Measurements from ENCODE around the gene ACSF3.

The ACSF3 gene

DNA sequence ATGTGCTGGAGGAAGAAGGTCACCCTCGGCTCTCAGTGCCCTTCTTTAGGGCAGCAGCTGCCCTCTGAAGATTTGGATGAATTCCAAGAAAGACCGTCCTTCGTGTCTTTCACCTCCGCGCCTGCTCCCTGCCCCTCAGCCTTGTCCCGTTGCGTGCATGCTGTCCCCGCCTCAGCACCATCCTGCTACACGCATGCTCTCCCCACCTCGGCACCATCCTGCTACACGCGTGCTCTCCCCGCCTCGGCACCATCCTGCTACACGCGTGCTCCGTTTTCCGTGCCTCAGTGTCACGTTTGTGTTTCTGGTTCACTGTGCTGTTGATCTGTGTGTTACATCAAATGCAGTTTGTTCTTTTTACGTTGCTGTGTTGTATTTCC, 13.5 kb downstream of the ACSF3 start:
- Histone ChIP-seq H3K9me3 (no peaks in the 10 kb centered on the region), H3K4me1 (no peaks in the 10 kb centered on the region), H3K4me3 (no peak overlapping the region), H3K36me3 (replicated peaks) (peaks cover 30% of the 10 kb centered on the region), H3K27me3 (ENCODE audit: low read depth) (no peaks in the 10 kb centered on the region)
- no peak for DNase-seq (ENCODE audit: low spot score in 2 of 2)
- in situ Hi-C loops (cut with MboI; ENCODE audit: low sequenced_read_pairs): no loop called here

DNA sequence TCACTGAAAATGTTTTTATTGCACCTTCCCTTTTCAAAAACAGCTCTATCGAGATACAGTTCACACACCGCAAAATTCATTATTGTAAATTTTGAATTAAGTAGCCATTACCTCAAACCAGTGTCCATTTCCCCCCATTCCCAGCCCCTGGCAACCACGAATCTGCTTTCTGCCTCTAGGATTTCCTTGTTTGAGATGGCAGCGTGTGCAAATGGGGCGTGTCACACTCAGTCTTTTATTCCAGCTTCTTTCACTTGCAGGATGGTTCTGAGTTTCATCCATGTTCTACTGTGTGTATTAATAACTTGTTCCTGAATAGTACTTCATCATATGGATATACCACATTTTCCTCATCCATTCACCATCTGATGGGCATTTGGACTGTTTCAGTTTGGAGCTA, 14.8 kb downstream of the ACSF3 start:
- Histone ChIP-seq H3K4me3 (no peak overlapping the region), H3K36me3 (replicated peaks) (peaks cover 30% of the 10 kb centered on the region), H3K27me3 (ENCODE audit: low read depth) (no peaks in the 10 kb centered on the region), H3K4me1 (no peaks in the 10 kb centered on the region), H3K9me3 (no peaks in the 10 kb centered on the region)
- in situ Hi-C loops (cut with MboI; ENCODE audit: low sequenced_read_pairs): no loop called here
- DNase-seq (ENCODE audit: low spot score in 2 of 2): no peak

DNA sequence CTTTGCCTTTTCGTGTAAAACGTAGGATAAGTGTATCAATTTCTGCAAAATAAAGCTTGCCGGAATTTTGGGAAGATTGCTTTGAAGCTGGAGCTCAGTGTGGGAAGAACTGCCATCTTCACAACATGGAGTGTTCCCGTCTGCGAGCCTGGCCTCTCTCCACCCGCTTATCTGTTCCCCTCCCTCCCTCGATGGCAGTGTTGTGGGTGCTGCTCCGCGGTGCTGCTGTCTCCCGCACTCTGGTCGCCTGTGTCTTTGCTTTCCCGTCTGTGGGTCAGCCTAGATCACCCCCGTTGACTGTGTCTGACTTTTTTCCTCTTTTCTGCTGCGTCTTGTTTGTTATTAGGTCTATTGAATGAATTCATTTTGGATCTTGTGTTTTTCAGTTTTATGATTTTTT, 17.0 kb downstream of the ACSF3 start:
- H3K4me1 ChIP-seq: no peaks in the 10 kb centered on the region
- no peaks in the 10 kb centered on the region for H3K9me3 ChIP-seq
- in situ Hi-C loops (cut with MboI; ENCODE audit: low sequenced_read_pairs): no loop called here
- DNase-seq (ENCODE audit: low spot score in 2 of 2): no peak
- H3K4me3 ChIP-seq: no peak overlapping the region
- H3K36me3 ChIP-seq (replicated peaks): peaks cover 36% of the 10 kb centered on the region
- no peaks in the 10 kb centered on the region for H3K27me3 ChIP-seq (ENCODE audit: low read depth)

DNA sequence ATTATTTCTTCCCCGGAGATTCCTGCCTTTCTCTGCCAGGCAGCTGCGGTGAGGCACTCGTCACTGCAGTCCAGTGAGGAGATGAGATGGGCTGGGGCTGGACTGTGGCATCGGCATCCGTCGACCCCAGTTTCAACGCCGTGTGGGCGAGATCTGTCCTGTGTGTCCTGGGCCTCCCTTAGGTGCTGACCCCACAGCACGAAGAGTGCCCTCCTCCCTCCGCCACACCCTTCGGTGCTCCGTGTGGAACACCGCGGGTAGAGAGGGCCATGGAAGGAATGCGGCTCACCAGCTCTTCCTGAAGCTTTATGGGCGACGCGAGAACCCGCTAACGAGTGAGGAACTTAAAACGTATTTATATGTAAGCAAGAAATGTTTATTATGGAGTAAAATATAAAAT, 17.6 kb downstream of the ACSF3 start:
- no peaks in the 10 kb centered on the region for H3K4me1 ChIP-seq
- DNase-seq (ENCODE audit: low spot score in 2 of 2): no peak
- no peaks in the 10 kb centered on the region for H3K27me3 ChIP-seq (ENCODE audit: low read depth)
- no peaks in the 10 kb centered on the region for H3K9me3 ChIP-seq
- peaks cover 36% of the 10 kb centered on the region for H3K36me3 ChIP-seq (replicated peaks)
- in situ Hi-C loops (cut with MboI; ENCODE audit: low sequenced_read_pairs): no loop called here
- H3K4me3 ChIP-seq: no peak overlapping the region

DNA sequence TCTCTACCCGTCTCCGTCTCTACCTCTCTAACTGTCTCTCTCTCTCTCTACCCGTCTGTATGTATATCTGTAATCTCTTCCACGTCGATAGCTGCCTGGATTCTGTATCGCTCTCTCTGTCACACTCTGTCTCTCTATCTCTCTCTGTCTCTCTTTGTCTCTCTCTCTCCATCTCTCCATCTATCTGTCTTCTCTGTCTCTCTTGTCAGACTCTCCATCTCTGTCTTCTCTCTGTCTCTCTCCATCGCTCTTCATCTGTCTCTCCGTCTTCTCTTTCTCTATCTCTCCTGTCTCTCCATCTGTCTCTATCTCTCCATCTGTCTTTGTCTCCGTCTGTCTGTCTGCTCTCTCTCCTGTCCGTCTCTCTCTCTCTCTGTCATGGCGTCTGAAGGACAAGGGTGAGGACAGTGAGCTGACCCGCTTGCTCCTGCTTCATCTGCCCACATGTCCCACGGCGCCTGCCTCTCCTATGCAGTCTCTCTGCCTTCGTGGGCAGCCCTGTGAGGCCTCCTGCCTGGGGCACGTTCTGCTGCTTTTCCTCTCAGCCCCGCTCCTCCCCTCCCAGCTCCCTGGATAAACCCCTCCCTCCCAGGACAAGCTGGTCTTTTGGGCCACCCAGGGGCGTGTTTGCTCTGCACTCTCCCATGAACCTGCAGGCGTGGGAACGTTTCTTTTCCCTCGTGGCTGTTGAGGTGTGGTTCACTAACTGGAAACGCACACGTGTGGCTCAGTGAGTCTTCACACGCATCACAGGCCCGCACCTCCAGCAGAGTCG, 18.9 kb downstream of the ACSF3 start:
- H3K36me3 ChIP-seq (replicated peaks): peaks cover 27% of the 10 kb centered on the region
- H3K9me3 ChIP-seq: no peaks in the 10 kb centered on the region
- H3K4me3 ChIP-seq: no peak overlapping the region
- no peak for DNase-seq (ENCODE audit: low spot score in 2 of 2)
- no peaks in the 10 kb centered on the region for H3K4me1 ChIP-seq
- H3K27me3 ChIP-seq (ENCODE audit: low read depth): no peaks in the 10 kb centered on the region
- in situ Hi-C loops (cut with MboI; ENCODE audit: low sequenced_read_pairs): no loop called here

DNA sequence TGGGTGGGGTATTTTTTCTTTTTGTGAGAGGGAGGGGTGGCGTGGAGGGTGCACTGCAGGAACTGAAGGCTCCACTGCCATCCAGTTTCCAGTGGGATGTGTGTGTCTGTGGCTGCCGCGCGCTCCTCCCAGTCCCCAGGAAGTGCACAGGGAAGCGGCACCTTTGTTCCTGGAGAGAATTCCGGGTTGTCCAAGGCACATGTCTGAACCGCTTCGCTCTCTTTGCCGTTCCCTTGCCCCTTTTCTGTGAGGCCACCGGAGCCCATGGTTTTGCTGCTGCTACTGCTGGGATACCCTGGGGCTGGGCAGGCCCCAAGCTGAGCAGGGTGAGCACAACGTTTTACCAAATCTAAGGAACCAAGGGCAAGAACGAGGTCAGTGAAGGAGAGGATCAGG, 19.5 kb downstream of the ACSF3 start:
- no peaks in the 10 kb centered on the region for H3K9me3 ChIP-seq
- in situ Hi-C loops (cut with MboI; ENCODE audit: low sequenced_read_pairs): no loop called here
- peaks cover 25% of the 10 kb centered on the region for H3K36me3 ChIP-seq (replicated peaks)
- no peaks in the 10 kb centered on the region for H3K27me3 ChIP-seq (ENCODE audit: low read depth)
- no peak overlapping the region for H3K4me3 ChIP-seq
- no peaks in the 10 kb centered on the region for H3K4me1 ChIP-seq
- no peak for DNase-seq (ENCODE audit: low spot score in 2 of 2)

DNA sequence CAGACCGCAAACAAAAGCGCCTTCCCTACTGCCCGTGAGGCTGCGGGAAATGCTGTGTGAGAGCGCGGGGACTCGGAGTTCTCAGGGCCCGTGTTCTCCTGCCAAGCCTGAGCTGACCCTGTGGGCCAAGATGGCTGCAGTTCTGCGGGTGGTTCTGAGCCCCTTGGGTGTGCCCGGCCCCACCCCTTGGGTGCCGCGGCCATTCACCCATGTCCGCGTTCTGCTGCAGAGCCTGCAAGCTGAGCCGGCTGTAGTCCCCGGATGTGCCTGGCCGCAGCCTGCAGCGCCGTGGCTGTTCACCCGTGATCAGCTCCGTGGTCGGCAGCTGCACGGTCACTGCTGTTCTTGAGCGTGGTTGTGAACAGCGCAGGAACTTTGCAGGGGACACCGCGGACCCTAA, 20.0 kb downstream of the ACSF3 start:
- Histone ChIP-seq H3K9me3 (no peaks in the 10 kb centered on the region), H3K36me3 (replicated peaks) (peaks cover 25% of the 10 kb centered on the region), H3K27me3 (ENCODE audit: low read depth) (no peaks in the 10 kb centered on the region), H3K4me1 (no peaks in the 10 kb centered on the region), H3K4me3 (no peak overlapping the region)
- in situ Hi-C loops (cut with MboI; ENCODE audit: low sequenced_read_pairs): no loop called here
- DNase-seq (ENCODE audit: low spot score in 2 of 2): no peak

DNA sequence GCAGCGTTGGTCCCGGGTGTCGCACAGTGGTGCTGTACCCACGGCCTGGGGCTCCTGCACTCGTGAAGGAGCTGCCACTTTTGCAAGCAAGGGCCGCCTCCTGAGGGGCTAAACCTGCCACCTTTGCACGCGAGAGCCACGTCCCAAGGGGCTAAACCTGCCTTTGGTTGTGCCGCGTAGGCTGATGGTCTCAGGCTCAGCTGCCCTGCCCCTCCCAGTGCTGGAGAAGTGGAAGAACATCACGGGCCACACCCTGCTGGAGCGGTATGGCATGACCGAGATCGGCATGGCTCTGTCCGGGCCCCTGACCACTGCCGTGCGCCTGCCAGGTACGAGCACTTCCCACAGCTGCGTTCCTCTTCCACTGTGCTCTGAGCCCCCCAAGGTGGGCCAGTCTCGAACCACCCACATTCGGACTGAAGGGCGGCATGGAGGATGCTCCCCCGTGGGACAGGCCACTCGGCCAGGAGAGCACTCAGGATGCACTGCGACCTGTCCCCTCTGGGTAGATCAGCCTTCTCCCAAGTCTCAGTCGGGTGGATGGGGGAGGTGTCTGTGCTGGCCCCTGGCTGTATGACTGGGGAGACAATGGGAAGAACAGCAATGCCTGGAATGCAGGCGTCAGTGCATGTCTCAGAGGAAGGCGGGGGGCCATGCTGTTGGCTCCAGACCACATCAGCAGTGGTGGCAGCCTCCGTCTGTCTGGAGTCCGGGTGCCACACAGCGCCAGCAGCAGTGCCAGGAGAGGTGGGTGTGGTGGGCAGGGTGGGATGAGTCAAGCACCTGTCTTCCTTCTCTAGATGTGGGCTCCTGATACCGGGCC, 20.7 kb downstream of the ACSF3 start:
- H3K9me3 ChIP-seq: no peaks in the 10 kb centered on the region
- no peaks in the 10 kb centered on the region for H3K4me1 ChIP-seq
- DNase-seq (ENCODE audit: low spot score in 2 of 2): no peak
- peaks cover 25% of the 10 kb centered on the region for H3K36me3 ChIP-seq (replicated peaks)
- in situ Hi-C loops (cut with MboI; ENCODE audit: low sequenced_read_pairs): no loop called here
- H3K27me3 ChIP-seq (ENCODE audit: low read depth): no peaks in the 10 kb centered on the region
- H3K4me3 ChIP-seq: no peak overlapping the region

DNA sequence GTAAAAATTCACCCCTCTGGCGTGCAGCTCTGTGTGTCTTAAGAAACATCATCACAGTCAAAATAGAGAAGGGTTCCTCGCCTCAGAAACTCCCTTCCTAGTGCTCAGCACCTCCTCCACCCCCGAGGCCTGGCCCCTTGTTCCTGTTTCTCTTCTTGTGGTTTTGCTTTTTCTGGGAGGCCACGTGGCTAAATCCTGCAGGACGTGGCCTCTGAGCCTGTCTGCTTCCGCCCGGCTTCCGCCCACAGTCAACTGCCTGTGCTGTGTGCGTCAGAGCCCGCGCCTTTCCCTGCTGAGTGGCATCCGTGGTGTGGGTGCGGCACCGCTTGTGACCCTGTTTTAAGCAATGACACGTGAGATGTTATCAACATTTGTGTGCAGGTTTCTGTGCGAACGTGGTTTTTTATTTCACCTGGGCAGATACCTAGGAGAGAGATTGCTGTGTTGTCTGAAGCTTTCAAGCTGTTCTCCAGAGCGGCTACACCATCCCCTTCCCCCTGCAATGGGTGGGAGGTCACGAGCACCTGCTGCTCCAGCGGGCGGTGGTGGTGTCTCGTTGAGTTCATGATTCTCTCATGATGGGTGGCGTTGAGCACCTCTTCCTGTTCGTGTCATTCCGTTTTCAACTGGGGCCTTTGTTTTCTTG, 21.7 kb downstream of the ACSF3 start:
- in situ Hi-C loops (cut with MboI; ENCODE audit: low sequenced_read_pairs): no loop called here
- Histone ChIP-seq H3K36me3 (replicated peaks) (peaks cover 19% of the 10 kb centered on the region), H3K9me3 (no peaks in the 10 kb centered on the region), H3K4me1 (no peaks in the 10 kb centered on the region), H3K4me3 (no peak overlapping the region), H3K27me3 (ENCODE audit: low read depth) (no peaks in the 10 kb centered on the region)
- DNase-seq (ENCODE audit: low spot score in 2 of 2): no peak

DNA sequence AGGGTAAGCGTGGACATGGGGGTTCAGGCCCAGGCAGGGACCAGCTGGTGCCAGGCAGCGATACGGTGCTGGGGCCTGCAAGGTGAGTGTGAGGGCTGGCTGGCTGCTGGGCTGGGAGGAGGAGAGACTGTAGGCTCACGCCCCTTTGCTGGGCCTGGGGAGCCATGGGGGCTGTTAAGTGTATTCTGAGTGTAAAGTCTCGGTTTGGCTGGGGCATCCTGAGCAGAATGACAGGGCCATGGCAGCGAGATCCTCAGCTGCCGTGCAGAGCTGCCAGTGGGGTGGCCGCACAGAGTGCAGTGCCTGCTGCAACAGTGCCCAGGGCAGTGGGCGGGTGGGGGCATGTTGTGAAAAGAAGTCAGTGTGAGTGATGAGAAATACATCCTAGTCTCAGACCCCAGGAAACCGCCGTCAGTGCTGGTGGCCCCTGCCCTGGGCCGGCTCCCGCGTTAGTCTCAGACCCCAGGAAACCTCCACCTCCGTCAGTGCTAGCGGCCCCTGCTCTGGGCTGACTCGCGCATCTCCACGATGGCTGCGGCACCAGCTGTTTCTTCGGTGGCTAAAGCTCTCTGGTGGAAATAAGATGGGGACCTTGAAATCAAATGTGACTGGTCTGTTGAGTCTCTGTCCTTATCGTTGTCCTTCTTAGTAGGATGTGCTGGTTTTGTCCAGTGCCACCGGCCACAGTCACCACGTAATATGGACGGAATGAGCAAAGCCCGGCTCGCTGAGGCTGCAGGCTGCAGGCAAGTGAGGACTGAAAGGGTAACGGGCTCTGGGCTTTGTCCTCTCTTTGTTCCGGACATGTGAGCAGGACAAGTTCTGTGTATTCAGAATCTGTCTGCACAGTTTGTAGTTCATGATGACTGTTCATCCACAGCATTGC, 22.9 kb downstream of the ACSF3 start:
- in situ Hi-C loops (cut with MboI; ENCODE audit: low sequenced_read_pairs): no loop called here
- H3K9me3 ChIP-seq: no peaks in the 10 kb centered on the region
- peaks cover 14% of the 10 kb centered on the region for H3K36me3 ChIP-seq (replicated peaks)
- no peaks in the 10 kb centered on the region for H3K4me1 ChIP-seq
- no peak overlapping the region for H3K4me3 ChIP-seq
- H3K27me3 ChIP-seq (ENCODE audit: low read depth): no peaks in the 10 kb centered on the region
- no peak for DNase-seq (ENCODE audit: low spot score in 2 of 2)

DNA sequence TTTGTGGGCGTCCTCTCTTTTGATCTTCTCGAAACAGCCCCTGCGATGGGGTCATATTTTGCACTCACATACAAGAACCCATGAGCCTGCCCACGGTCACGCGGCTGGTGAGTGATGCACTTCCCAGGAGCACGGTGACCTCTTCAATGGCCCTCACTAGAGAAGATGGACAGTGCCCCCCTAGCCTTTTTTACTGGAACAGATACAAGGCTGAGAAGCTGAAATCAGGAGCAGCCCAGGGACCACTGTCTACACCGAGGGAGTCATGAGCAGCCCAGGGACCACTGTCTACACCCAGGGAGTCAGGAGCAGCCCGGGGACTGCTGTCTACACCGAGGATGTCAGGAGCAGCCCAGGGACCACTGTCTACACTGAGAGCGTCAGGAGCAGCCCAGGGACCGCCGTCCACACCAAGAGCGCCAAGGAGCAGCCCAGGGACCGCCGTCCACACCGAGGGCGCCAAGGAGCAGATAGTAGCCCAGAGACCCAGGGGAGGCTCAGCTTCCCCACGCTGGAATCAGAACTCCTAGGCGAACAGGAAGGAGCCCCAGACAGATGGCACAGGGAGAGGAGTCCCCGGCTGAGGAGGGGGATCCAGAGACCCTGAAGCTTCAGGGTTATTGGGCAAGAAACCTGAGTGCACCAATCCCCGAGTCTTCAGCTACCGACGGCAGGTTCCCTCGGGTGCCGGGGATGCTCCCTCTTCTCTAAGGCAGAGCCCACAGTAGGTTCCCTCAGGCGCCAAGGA, 23.7 kb downstream of the ACSF3 start:
- Histone ChIP-seq H3K36me3 (replicated peaks) (peaks cover 10% of the 10 kb centered on the region), H3K27me3 (ENCODE audit: low read depth) (no peaks in the 10 kb centered on the region), H3K9me3 (no peaks in the 10 kb centered on the region), H3K4me1 (no peaks in the 10 kb centered on the region), H3K4me3 (no peak overlapping the region)
- DNase-seq (ENCODE audit: low spot score in 2 of 2): no peak
- in situ Hi-C loops (cut with MboI; ENCODE audit: low sequenced_read_pairs): no loop called here

DNA sequence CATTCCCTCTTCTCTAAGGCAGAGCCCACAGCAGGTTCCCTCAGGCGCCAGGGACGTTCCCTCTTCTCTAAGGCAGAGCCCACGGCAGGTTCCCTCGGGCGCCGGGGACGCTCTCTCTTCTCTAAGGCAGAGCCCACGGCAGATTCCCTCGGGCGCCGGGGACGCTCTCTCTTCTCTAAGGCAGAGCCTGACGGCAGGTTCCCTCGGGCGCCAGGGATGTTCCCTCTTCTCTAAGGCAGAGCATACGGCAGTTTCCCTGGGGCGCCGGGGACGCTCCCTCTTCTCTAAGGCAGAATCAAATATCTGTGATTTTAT, 24.3 kb downstream of the ACSF3 start:
- Histone ChIP-seq H3K36me3 (replicated peaks) (peaks cover 7% of the 10 kb centered on the region), H3K9me3 (no peaks in the 10 kb centered on the region), H3K4me3 (no peak overlapping the region), H3K27me3 (ENCODE audit: low read depth) (no peaks in the 10 kb centered on the region), H3K4me1 (no peaks in the 10 kb centered on the region)
- in situ Hi-C loops (cut with MboI; ENCODE audit: low sequenced_read_pairs): no loop called here
- no peak for DNase-seq (ENCODE audit: low spot score in 2 of 2)
